GM18867 (cell line): ENCODE data around the gene SPINT2.
"Not testable (repeated sequence)": the region's sequence is repeated elsewhere in the genome, so short reads cannot be mapped to it uniquely, and the experiment has no call there.

ENCODE experiments used
- ATAC-seq: cut with Tn5 transposase; IDR thresholded peaks from one replicate; pipeline ENCODE4 v1.9.1; 2021; ENCODE audit warnings: mild to moderate bottlenecking, moderate library complexity; ENCODE audit not compliant: unreplicated experiment

The SPINT2 gene

DNA sequence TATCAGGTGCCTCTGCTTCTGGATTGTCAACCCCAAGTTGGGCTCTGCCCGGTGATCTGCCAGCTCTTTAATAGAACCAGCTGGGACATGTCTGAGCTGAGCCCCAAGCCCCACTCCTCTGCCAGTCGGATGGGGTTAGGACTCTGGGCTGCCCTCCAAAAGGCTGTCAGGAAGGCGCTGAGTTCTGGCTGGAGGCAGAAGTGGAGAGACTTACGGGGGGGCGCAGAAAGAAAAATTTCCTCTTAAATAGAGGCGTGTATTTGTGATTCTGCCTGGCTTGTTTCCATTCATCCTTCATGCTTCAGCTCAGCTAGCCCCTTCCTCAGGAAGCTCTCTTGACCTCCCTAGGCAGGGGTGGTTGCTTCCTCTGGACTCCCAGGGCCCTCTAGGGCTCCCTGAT lies 54.3 kb downstream of the SPINT2 start:
- no peak for ATAC-seq

DNA sequence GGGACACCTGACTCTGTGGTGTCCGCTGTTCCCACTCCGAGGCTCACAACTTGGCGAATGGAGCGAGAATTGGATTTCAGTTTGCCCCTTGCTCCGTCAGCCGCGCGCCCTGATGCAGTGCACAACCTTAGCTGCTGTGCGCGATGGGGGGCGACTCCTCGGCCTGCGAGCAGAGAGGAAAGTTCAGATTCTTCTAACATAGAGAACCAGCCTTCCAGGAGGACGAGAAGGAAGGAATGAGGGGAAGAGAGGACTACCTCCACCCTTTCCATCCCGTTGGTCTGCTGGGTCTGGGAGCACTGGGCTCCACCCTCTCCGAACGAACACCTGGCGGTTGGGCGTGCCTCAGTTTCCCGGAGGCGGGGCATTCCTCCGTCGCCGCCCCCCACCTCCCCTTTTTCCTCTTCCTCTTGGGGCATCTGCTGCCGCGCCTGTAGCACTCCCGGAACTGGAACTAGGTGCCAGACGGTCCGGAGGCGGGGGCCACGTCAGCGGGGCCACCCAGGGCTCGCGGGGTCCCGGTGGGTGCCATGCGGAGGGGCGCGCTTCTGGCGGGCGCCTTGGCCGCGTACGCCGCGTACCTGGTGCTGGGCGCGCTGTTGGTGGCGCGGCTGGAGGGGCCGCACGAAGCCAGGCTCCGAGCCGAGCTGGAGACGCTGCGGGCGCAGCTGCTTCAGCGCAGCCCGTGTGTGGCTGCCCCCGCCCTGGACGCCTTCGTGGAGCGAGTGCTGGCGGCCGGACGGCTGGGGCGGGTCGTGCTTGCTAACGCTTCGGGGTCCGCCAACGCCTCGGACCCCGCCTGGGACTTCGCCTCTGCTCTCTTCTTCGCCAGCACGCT lies 55.3 kb downstream of the SPINT2 start, which contains the start of gene KCNK6:
Gene KCNK6 (plus strand): TSS at position 425 of the 838 bp plus-strand sequence. CDS start 106 bp downstream, at position 531.
- ATAC-seq = no peak

DNA sequence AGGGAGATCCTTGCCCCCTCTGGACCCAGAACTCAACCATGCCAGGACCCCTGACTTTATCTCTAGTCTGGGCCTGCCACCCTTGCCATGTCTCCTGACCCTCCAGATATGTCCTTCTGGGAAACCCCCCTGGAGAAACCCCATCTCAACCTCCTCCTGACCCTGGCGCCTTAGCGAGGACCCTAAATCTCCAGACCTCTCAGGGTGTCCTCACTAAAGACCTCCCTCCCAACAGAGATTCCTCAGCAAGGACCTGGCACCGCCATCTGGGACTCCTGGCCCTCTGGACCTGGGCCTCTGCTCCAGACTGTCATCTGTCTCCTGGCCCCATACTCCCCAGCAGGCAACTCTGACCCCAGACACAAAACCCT lies 56.6 kb downstream of the SPINT2 start:
- no peak for ATAC-seq

DNA sequence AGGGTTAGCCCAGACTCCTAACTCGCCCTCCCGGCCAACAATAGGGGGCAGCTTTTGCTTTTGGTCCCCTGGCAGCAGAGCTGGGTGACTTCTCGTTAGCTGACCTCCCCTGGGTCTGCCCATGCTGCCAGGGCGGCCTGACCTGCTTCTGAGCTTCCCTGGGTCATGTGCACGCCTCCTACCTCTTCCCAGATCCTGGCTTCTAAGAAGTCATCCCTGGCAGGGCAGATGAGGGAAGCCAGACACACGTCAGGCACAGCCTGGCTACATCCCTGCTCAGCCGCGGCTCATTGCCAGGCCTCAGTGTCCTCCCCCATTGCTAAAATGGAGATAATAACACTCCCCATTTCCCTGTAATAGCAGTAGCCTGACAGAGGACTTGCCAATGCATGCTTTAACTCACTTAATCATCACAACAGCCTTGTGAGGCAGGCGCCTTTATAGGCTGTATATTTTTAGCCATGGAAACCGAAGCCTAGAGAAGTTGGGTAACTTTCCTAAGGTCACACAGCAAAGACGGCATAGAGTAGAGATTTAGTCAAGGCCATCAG lies 57.3 kb downstream of the SPINT2 start:
- ATAC-seq = no peak

DNA sequence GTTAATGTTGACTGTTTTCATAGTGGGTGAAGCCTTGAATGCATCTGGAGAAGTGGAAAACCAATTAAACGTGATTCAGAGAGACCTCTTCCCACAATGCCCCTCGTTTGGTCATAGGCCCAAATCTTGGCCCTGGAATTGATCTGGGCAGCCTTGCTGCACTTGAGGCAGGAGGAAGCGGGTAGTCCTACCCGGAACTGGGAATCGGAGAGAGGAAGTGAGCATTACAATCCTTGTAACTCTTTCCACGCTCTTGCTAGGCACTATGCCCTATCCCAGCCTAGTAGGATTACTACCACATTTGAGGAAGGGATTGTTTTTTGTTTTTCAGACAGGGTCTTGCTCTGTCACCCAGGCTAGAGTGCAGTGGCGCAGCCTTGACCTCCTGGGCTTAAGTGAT lies 58.9 kb downstream of the SPINT2 start:
- no peak for ATAC-seq

DNA sequence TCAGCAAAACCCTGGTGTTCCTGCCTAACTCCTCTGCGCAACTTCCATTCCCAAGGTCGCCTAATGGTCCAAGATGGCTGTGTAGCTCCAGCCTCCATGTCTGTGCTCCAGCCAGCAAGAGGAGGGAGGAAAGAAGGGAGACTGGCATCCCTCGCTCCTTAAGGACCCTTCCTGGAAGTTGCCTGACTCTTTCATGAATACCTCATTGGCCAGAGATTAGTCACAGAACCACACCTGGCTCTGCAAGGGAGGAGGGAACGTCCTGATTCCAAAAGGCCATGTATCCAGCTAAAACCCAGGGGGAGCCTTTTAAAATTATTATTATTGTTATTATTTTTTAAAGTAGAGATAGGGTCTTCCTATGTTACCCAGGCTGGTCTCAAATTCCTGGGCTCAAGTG lies 60.1 kb downstream of the SPINT2 start:
- no peak for ATAC-seq

DNA sequence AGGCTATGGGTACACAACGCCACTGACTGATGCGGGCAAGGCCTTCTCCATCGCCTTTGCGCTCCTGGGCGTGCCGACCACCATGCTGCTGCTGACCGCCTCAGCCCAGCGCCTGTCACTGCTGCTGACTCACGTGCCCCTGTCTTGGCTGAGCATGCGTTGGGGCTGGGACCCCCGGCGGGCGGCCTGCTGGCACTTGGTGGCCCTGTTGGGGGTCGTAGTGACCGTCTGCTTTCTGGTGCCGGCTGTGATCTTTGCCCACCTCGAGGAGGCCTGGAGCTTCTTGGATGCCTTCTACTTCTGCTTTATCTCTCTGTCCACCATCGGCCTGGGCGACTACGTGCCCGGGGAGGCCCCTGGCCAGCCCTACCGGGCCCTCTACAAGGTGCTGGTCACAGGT lies 62.2 kb downstream of the SPINT2 start:
- no peak for ATAC-seq

DNA sequence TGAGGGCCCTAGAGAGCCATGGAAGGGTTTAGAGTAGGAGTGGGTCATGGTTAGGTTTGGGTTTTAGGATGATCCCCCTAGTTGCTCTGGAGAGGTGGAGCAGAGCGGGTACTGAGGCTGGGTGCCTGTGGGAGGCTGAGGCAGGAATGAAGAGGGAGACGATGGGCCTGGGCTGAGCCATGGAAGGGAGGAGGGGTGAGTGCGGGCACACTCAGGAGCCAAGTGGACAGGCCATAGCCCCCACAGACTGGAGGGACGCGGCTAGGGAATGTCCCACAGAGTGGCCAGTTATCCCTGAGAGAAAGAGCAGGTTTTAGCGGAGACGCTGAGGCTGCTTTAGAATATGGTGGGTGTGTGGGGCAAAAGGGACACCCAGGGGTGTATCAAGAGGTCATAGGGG lies 65.3 kb downstream of the SPINT2 start:
- ATAC-seq = no peak

DNA sequence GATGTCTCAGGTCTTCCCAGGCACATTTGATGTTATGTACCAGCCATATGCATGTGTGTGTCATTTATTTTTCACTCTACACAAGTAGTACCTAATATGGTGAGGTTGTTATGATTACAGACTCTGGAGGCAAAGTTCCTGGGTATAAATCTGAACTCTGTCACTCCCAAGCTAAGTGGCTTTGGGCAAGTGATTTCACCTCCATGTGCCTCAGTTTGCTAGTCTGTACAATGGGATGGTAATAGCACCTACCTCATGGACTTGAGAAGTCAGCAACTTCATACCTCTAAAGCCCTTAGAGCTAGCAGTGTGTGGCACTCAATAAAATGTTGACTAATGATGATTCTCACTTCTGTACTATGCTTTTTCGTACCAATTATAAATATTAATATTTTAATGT lies 67.4 kb downstream of the SPINT2 start:
- ATAC-seq = no peak

DNA sequence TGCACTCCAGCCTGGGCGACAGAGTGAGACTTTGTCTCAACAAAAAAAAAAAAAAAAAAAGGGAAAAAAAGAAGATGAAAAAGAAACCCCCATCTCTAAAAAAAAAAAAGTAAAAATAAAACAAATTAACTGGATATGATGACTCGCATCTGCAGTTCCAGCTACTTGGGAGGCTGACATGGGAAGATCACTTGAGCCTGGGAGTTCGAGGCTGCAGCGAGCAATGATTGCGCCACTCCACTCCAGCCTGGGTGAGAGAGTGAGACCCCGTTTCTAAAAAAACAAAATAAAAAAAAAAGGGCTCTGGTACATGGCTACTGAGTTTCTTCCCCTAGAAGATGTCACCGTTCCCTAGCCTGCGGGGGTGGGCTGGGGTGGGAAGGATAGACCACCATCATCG lies 68.9 kb downstream of the SPINT2 start:
- no peak for ATAC-seq

DNA sequence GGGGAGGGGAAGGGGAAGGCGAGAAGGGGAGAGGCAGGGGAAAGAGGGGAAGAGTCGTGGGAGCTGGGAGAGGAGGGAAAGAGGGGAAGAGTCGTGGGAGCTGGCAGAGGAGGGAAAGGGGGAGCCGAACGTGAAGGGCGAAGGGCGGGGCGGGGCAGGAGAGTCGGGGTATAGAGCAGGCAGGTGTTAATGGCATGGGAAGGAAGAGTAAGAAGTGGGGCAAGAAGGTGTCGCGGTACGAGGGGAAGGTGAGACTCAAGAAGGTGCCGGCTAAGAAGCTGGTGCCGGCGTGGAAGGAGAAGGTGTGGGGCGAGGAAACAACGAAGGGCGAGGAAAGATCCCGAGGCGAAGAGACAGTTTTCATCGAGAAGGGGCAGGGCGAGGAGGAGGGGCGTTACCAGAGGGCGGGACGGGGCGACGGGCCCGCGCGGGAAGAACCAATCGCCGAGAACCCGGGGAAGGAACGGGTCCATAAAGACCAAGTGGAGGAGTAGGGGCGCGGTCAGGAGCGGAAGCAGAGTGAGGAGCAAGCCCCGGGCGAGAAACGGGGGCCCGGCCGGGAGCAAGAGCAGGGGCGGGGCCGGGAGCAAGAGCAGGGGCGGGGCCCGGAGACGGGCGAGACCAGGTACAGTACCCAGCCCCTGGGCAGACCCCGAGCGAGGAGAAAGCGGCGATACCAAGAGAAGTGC lies 71.7 kb downstream of the SPINT2 start:
- ATAC-seq = peak; percentile 70

DNA sequence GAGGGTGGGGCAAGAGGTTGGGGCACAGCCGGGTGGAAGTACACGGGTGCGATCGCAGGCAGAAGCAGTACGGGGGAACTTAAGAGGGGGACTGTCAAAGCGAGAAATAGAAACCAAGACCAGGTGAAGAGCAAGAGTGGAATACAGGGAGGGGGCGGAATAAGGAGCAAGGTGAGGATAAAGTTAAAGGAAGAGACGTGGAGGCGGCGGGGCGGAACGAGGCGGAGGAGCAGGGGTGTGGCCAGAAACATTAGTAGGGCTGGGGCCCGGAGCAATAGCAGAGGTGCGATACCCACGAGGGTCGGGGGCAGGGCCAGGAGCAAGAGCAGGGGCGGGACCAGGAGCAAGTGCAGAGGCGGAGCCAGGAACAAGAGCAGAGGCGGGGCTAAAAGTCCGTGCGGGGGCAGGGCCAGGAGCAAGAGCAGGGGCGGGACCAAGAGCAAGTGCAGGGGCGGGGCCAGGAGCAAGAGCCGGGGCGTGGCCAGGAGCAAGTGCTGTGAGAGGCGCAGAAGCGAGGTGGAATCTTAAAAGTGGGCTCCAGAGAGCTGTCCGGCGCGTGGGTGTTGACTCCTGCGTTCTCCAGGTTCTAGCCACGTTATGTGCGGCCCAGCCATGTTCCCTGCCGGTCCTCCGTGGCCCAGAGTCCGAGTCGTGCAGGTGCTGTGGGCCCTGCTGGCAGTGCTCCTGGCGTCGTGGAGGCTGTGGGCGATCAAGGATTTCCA lies 72.4 kb downstream of the SPINT2 start:
- peak; percentile 57 for ATAC-seq

DNA sequence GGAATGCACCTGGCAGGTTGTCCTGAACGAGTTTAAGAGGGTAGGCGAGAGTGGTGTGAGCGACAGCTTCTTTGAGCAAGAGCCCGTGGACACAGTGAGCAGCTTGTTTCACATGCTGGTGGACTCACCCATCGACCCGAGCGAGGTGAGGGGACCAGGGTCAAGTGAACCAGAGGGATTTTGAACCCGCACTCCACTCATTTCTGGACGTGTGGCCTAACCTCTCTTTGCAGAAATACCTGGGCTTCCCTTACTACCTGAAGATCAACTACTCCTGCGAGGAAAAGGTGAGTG lies 72.9 kb downstream of the SPINT2 start:
- ATAC-seq = no peak

DNA sequence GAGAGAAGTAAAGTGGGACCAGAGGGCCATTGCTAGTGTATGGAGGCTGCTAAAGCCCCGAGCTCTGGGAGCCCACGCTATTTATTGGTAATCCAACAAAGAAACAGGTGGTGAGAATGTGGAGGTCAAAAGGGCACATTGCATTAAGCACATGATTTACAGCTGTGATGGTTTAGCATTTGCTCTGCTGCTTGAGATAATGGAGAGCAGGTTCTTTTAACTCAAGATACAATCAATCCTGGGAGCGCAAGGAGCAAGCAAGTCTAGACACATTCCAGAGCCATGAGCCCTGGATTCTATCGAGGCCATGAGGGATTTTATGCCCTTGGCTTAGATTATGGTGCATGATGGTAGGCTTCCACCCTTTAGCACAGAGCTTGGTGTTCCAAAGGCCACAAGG lies 74.6 kb downstream of the SPINT2 start:
- ATAC-seq = not testable (repeated sequence)

DNA sequence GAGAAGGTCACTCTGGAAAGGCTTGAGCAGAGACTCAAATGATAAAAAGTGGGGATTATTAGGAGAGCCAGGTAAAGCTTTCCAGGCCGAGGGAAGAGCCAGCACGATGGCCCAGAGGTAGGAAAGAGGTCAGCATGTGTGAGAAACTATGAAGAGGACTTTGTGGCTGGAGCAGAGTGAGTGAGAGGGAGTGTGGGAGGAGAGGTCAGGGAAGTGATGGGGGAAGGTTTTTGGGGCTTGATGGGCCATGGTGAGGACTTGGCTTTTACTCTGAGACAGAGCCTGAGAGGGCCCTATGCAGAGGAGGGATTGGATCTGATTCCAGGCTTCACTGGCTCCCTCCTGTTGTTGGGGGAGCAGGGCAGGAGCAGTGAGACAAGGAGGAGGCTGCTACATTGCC lies 76.6 kb downstream of the SPINT2 start:
- no peak for ATAC-seq
